ENCODE data around the gene RAB40C. TPM values are rescaled to one million over a fixed set of nuclear protein-coding genes. Genes with fewer than 3 reads are reported as not detected.

Gene RAB40C
- total and polyA plus RNA-seq, 2 donors (not counting 1 experiment from before 2014, with no cell fraction given) = 12.7 to 26.9 TPM

- H3K36me3 ChIP-seq (replicated peaks in 1 of 2; ENCODE audit: control extremely low read depth in 1 of 2, control insufficient read depth in 1 of 2, extremely low read depth in 1 of 2, insufficient read depth in 2 of 2, low read length in 1 of 2) = peaks cover 0 to 31% of the 10 kb centered on the region in 2 experiments
- CTCF ChIA-PET = interaction anchor here (1.2 kb wide), 1 partner anchor 11 kb away, joined by 3 read pairs; no protein-coding TSS in a partner anchor
- WGBS (ENCODE audit: insufficient coverage) = 97% methylated on average over 21 of the region's 21 CpGs
Observed at GRCh38 chr16:672851-673250, 83.0 kb downstream of the RAB40C start.

More at GRCh38 chr16:672851-673250, 83.0 kb downstream of the RAB40C start:
- H3K27ac ChIP-seq (ENCODE audit: low read length in 2 of 2) = no peak overlapping the region
- peaks cover 0 to 25% (median 11%) of the 10 kb centered on the region in 4 experiments for H3K27me3 ChIP-seq (replicated peaks in 1 of 4; ENCODE audit: control extremely low read depth in 1 of 4, control insufficient read depth in 3 of 4, insufficient read depth in 4 of 4, low read length in 3 of 4)
- no peak overlapping the region for H3K9ac ChIP-seq (ENCODE audit: low read length)
- H3K27ac Mint-ChIP-seq = no peak overlapping the region
- H3K4me2 ChIP-seq (replicated peaks; ENCODE audit: low read depth, low read length, poor library complexity, severe bottlenecking) = no peak overlapping the region
- H3K9me3 ChIP-seq (ENCODE audit: control extremely low read depth in 1 of 3, control insufficient read depth in 2 of 3, insufficient read depth in 1 of 3, low read length in 2 of 3) = peaks cover 0 to 7% (median 0%) of the 10 kb centered on the region in 3 donors
- peaks cover 31% of the 10 kb centered on the region for H4K20me1 ChIP-seq (ENCODE audit: control insufficient read depth, insufficient read depth, low read length, poor library complexity, severe bottlenecking)
- peaks cover 19% of the 10 kb centered on the region for H3K4me1 Mint-ChIP-seq
- POLR2A ChIA-PET = no interaction called here
- intact Hi-C loops (cut with micrococcal nuclease) = no loop called here
- no peaks in the 10 kb centered on the region for H3K9me3 Mint-ChIP-seq (ENCODE audit: insufficient read depth)
- no peak overlapping the region for H3K4me3 ChIP-seq (ENCODE audit: control extremely low read depth in 1 of 5, extremely low read depth in 1 of 5, insufficient read depth in 1 of 5, low read depth in 2 of 5, low read length in 4 of 5)
- H3K27me3 Mint-ChIP-seq = peaks cover 6% of the 10 kb centered on the region
- ATAC-seq (ENCODE audit: low read depth) = no peak
- no peak overlapping the region for H2AFZ ChIP-seq (ENCODE audit: insufficient read depth, low read depth, low read length, poor library complexity, severe bottlenecking)
- H3K4me1 ChIP-seq (ENCODE audit: control insufficient read depth in 2 of 2, insufficient read depth in 2 of 2, low read length in 2 of 2) = peaks cover 15 to 27% of the 10 kb centered on the region in 2 donors
- H3K79me2 ChIP-seq (ENCODE audit: control insufficient read depth, insufficient read depth, low read length) = peaks cover 5% of the 10 kb centered on the region
- TF ChIP-seq EZH2 (IDR thresholded peaks at IDR 0.05; ENCODE audit: borderline replicate concordance, insufficient read depth, low read depth, low read length, poor library complexity, severe bottlenecking) (no peak), CTCF (IDR thresholded peaks at IDR 0.05) (no peak)
- no peak for DNase-seq
- no peak overlapping the region for H3K4me3 Mint-ChIP-seq

Data from B cell (primary cell).